ENCODE measurements around the gene KIF12. TPM values are rescaled to one million over a fixed set of nuclear protein-coding genes. Genes with fewer than 3 reads are reported as not detected.
A peak's percentile ranks its signal among the peaks of the same experiment; 100 is the strongest.

The KIF12 gene
- total RNA-seq, 2 donors from 2014 or later: not detected

DNA sequence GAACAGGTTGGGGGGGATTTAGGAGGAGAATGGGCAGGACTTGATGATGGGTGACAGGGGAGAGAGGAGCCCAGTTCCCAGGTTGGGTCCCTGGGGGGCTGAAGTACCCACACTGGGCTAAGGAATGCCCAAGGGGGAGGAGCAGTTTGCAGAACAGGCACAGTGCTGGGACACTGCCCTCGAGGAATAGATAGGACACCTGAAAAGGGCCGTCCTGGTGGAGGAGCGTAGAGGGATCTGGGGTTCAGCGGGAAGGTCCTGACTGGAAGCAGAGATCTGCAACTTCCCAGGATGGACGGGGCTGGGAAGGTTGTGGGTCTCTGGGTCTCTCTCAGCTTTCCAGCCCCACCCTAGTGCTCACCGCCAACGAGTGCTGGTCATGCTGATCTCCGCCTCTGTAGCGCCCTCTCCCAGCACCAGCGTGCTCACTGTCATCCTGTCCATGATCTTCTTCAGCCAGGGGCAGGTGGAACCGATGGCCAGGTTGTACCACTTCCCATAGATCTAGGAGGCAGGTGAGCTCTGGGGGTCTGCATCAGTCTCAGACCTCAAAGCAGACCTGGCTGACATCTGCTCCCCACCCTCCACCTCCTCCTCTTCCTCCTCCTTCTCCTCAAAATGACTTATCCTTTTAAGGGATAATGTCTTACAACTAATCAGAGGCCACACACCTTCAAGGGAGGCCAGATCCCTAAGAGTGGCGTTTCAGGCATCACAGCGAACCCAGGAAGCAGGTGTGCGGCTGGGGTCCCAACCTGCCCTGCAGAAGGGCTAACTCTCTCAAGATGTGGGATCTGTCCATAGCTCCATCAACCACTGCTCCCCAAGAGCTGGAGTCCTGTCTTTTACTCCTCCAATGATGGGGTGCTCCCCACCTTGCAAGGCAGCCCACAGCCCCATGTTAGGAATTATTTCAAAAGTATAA, 22.6 kb downstream of the KIF12 start:
- Histone ChIP-seq H3K4me1 (peaks cover 0 to 12% of the 10 kb centered on the region in 2 donors), H3K27me3 (no peaks in the 10 kb centered on the region), H3K36me3 (no peaks in the 10 kb centered on the region), H3K4me3 (no peak overlapping the region), H3K27ac (no peak overlapping the region), H3K9me3 (no peaks in the 10 kb centered on the region)
- TF ChIP-seq, protein P1, sequence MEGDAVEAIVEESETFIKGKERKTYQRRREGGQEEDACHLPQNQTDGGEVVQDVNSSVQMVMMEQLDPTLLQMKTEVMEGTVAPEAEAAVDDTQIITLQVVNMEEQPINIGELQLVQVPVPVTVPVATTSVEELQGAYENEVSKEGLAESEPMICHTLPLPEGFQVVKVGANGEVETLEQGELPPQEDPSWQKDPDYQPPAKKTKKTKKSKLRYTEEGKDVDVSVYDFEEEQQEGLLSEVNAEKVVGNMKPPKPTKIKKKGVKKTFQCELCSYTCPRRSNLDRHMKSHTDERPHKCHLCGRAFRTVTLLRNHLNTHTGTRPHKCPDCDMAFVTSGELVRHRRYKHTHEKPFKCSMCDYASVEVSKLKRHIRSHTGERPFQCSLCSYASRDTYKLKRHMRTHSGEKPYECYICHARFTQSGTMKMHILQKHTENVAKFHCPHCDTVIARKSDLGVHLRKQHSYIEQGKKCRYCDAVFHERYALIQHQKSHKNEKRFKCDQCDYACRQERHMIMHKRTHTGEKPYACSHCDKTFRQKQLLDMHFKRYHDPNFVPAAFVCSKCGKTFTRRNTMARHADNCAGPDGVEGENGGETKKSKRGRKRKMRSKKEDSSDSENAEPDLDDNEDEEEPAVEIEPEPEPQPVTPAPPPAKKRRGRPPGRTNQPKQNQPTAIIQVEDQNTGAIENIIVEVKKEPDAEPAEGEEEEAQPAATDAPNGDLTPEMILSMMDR (IDR thresholded peaks at IDR 0.05): no peak
- DNase-seq (ENCODE audit: low spot score): no peak

DNA sequence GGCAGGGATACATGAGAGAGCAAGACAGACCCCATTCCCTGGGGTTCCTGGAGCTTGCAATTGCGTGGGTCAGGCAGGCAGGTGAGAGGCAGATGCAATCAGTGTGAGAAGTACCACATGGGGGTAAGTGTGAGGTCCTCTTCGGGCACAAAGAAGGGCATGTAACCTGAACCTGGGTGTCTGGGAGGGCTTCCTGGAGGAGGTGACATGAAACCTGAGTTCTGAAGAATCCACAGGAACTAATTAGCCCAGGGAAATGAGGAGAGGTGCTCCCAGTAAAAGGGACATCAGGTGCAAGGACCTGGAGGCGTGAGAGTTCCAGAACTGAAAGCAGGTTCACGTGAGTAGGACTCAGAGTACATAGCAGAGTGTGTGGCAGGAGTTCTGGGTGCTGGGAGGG, 23.5 kb downstream of the KIF12 start:
- no peaks in the 10 kb centered on the region for H3K9me3 ChIP-seq
- DNase-seq (ENCODE audit: low spot score): no peak
- peaks cover 0 to 12% of the 10 kb centered on the region in 2 donors for H3K4me1 ChIP-seq
- no peaks in the 10 kb centered on the region for H3K27me3 ChIP-seq
- no peak overlapping the region for H3K4me3 ChIP-seq
- no peak overlapping the region for H3K27ac ChIP-seq
- H3K36me3 ChIP-seq: no peaks in the 10 kb centered on the region
- TF ChIP-seq, protein P1 (IDR thresholded peaks at IDR 0.05): no peak

DNA sequence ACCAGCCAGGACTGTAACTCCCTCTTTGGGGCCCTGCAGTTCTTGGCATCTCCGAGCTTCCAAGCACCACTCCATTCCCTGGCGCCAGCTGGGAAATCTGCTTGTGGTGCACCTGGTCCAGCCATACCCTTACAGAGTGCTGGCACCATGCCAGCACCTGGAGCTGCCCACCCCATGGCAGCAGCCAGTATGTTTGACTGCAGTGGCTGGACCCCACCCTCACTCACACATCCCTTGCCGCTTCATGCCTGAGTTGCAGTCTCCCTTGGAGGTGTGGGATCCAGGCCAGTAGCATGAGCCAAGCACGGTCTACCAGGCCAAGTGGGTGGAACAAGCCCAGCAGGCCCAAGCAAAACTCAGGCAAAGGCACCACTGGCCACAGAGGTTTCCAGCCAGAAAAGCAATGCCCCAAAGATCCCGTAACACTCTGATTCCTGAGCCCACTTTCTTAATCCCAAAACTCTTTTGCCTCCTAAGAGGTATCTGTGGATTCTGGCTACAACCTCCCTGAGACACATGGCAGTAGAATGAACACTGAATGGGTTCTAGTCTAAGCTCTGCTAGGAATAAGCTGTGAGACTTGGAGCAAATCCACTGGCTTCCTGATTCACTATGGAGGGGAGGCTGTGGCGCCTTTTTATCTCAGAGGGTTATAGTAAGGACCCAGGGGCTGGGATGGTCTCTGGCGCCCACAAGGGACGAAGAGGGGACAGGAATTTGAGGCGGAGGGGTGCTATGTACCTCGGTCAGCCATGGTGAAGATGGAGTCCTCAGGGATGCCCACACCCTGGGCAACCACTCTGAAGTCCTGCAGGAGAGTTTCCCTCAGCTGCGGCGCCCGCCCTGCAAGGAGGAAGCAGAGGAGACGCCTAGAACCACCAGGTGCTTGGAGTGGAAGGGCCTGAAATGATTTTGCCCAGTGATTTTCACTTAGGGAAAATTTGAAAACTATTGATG, 26.6 kb downstream of the KIF12 start:
- peaks cover 0 to 12% of the 10 kb centered on the region in 2 donors for H3K4me1 ChIP-seq
- H3K9me3 ChIP-seq: no peaks in the 10 kb centered on the region
- H3K36me3 ChIP-seq: no peaks in the 10 kb centered on the region
- H3K27ac ChIP-seq: no peak overlapping the region
- H3K4me3 ChIP-seq: no peak overlapping the region
- H3K27me3 ChIP-seq: no peaks in the 10 kb centered on the region
- DNase-seq (ENCODE audit: low spot score): peak; percentile 75
- TF ChIP-seq, protein P1 (IDR thresholded peaks at IDR 0.05): no peak

DNA sequence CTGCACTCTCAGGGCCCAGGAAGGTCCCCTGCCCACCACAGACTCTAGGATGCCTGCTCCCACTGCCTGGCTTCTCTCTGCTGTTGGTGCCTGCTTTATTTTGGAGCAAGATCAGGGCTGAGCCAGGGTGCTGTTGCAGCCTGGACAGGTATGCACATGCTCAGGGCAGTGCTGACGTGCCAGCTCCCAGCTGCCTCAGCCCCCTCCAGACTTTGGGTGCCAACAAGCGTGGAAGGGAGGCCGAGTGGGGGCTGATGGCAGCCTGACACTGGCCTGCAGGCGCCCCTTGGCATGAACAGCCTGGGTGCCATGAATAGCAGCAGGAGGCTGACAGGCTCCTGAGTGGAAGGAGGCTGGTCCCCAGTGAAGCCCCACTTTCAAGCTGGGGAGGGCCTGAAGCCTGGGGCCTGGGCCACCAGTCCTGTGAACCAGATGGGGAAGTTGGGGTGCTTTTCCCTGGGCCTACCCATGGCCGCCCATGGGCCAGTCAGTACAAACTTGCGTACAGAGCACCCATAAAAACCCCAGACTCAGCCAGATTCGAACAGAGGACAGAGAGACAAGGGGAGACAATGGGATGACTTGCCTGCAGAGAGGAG, 27.8 kb downstream of the KIF12 start:
- peaks cover 0 to 12% of the 10 kb centered on the region in 2 donors for H3K4me1 ChIP-seq
- no peak for DNase-seq (ENCODE audit: low spot score)
- no peaks in the 10 kb centered on the region for H3K36me3 ChIP-seq
- H3K9me3 ChIP-seq: no peaks in the 10 kb centered on the region
- TF ChIP-seq, protein P1 (IDR thresholded peaks at IDR 0.05): no peak
- H3K4me3 ChIP-seq: no peak overlapping the region
- no peak overlapping the region for H3K27ac ChIP-seq
- no peaks in the 10 kb centered on the region for H3K27me3 ChIP-seq

DNA sequence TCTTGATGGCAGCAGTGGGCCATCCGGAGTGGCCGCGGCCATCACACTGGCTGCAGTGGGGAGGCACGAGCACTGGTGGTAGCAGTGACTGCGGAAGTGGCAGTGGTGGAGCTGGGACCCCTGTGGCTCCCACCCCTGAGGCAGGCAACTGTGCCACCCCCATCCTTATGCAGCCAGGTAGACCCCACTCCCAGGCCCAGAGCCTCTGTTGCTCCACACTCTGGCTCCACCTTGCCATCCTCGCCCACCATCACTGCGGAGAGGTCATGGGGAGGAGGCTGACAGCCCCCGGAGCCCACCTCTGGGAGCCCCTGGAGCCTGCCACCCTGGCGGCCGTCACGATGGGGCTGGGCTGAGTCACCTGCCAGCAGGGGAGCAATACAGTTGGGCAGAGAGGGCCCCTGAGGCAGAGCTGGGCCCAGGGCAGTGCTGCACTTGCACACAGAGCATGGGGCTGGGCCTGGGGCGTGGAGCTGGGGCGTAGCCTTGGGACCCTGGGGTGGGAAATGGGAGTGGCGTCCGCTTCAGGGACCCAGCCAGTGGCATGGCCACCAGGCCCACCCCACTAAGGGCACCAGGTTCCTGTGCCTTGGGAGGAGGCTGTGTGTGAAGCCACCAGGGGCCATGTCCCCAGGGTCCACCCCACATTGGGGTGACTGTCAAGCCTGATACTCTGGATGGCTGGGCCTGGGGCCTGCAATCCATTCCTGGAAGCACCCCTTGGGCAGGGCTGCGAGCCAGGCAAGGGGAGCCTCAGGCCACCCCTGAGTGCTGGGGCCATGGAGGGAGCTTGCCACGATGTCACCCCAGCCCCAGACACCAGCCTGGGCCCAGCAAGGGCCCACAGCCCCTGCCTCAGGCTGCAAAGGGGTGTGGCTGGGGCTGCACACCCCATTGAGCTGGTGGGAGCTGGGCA, 28.6 kb downstream of the KIF12 start:
- no peak for DNase-seq (ENCODE audit: low spot score)
- Histone ChIP-seq H3K4me1 (peaks cover 0 to 12% of the 10 kb centered on the region in 2 donors), H3K27ac (no peak overlapping the region), H3K4me3 (no peak overlapping the region), H3K9me3 (no peaks in the 10 kb centered on the region), H3K27me3 (no peaks in the 10 kb centered on the region), H3K36me3 (no peaks in the 10 kb centered on the region)
- TF ChIP-seq, protein P1 (IDR thresholded peaks at IDR 0.05): no peak

Data from right atrium auricular region (tissue), 2 donors.